IPS DF 6.9 (cell line): ENCODE results near the gene ARL14EPL.

Experiments used
- DNase-seq: peaks from one replicate; pipeline ENCODE4 v3.0.0-alpha.2; 2013; ENCODE audit warnings: low read depth, low spot score
- H3K27ac ChIP-seq: one replicate; pipeline ENCODE4 v1.5.1; 2013; ENCODE audit warnings: low read length, control low read depth
- H3K27me3 ChIP-seq: 2 replicates; pipeline ENCODE4 v1.6.1; 2013; ENCODE audit warnings: mild to moderate bottlenecking, low read length; ENCODE audit not compliant: control insufficient read depth, insufficient read depth
- H3K36me3 ChIP-seq: 2 replicates; pipeline ENCODE4 v1.6.1; 2013; ENCODE audit warnings: low read length; ENCODE audit not compliant: control insufficient read depth, insufficient read depth
- H3K4me1 ChIP-seq: 2 replicates; pipeline ENCODE4 v1.6.1; 2013; ENCODE audit warnings: low read length; ENCODE audit not compliant: control insufficient read depth, insufficient read depth
- H3K4me3 ChIP-seq: 2 replicates; pipeline ENCODE4 v1.5.1; 2013; ENCODE audit warnings: mild to moderate bottlenecking, low read length
- H3K9me3 ChIP-seq: 2 replicates; pipeline ENCODE4 v1.6.1; 2013; ENCODE audit warnings: low read length, inconsistent platforms; ENCODE audit not compliant: control insufficient read depth, insufficient read depth
- WGBS: extraction: QIAGEN DNeasy Blood & Tissue Kit; methylation state at CpG from one replicate; pipeline ENCODE4 v1.1.7; 2013; ENCODE audit warnings: mixed read lengths, missing lambda C conversion rate; ENCODE audit not compliant: insufficient read length, insufficient coverage; 5-methylcytosine and 5-hydroxymethylcytosine counted together

ARL14EPL gene

DNA sequence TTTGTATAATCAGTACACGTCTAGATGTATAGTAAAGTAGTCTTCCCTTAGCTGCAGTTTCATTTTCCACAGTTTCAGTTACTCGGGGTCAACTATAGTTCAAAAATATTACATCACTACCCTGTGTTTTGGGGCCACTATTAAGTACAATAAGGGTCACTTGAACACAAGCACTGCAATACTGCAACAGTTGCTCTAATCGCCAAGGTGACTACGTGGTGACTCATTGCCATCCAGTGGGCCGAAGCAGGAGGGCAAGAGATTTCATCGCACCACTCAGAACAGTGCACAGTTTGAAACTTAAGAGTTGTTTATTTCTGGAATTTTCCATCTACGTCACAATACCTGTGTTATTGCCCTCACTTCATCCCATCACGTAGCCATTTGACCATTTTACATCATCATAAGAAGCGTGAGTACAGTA lies at the start of gene ARL14EPL:
TSS of gene ARL14EPL (plus strand) at position 379 of the 424 bp plus-strand sequence. CDS start 18,994 bp downstream, outside the sequence.
- Histone ChIP-seq H3K4me3 (no peak within 1 kb of the TSS), H3K27ac (no peak within 1 kb of the TSS), H3K9me3 (no peaks in the 10 kb centered on the region), H3K36me3 (no peaks in the 10 kb centered on the region), H3K4me1 (no peaks in the 10 kb centered on the region), H3K27me3 (no peaks in the 10 kb centered on the region)
- no CpG with 5 or more reads among the region's 9 CpGs for WGBS
- DNase-seq: peak; percentile 9

DNA sequence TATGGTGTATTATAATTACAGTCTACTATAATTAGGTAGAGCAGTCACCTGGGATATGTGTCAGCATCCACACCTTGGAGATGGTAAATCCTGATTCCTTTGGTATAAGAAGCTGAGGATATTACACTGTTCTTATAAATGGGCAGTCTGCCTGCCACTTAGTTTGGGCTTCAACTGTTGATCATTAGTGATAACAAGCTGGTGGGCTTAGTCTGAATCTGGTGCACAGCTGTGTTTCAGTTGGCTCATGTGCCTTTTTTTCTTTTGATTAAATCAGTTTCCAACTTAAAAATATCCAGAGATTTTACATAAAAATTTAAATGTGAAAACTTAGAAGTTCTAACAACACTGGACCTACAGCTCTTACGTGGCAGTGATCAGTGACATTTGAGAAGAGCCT lies 48.8 kb upstream of the ARL14EPL start:
- no peaks in the 10 kb centered on the region for H3K9me3 ChIP-seq
- no CpG with 5 or more reads among the region's 1 CpG for WGBS
- H3K27me3 ChIP-seq: no peaks in the 10 kb centered on the region
- H3K4me1 ChIP-seq: no peaks in the 10 kb centered on the region
- no peak for DNase-seq
- no peaks in the 10 kb centered on the region for H3K36me3 ChIP-seq
- H3K4me3 ChIP-seq: no peak overlapping the region
- no peak overlapping the region for H3K27ac ChIP-seq

DNA sequence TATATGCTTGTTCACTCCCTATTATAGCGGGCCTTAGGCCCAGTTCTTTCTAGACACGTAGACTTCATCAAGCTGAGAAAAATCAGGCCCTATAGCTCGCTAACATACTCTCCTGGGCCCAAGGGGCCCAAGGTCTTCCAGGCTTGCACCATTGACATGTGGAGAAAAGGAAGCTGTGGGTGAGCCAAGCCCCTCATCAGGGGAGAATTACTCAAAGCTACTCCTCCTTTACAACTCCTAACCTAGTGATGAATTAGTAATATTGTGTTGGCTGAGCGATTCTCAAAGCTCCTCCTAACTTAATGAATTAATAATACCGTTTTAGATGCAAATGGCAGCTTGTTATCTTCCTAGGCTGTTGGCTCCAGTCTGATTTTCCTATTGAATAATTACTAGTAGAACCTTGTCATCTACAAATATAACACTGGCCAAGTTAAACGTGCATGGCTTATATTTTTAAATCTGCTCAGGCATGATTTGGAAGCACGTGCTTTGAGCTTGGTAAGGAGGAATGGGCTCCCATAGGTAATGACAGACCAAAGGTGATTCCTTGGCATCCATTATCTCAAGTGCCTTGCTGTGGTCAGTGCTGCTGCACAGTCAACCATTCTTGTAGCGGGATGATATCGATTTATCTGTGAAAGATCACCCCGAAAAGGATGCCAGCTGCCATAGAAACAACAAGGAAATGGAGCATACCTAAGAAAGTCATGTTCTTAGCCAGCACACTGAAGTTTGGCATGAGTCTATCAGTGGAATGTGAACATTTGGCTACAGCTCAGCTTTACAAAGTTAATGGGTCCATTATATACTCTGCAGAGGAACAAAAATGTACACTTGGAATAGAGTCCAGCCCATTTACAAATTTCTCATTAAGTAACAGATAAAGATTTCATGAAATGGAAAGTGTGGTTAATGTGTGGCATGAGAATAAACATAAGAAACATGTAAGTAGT lies 46.2 kb upstream of the ARL14EPL start:
- Histone ChIP-seq H3K27me3 (no peaks in the 10 kb centered on the region), H3K27ac (no peak overlapping the region), H3K36me3 (no peaks in the 10 kb centered on the region), H3K4me1 (no peaks in the 10 kb centered on the region), H3K9me3 (no peaks in the 10 kb centered on the region), H3K4me3 (no peak overlapping the region)
- DNase-seq: no peak
- no CpG with 5 or more reads among the region's 10 CpGs for WGBS

DNA sequence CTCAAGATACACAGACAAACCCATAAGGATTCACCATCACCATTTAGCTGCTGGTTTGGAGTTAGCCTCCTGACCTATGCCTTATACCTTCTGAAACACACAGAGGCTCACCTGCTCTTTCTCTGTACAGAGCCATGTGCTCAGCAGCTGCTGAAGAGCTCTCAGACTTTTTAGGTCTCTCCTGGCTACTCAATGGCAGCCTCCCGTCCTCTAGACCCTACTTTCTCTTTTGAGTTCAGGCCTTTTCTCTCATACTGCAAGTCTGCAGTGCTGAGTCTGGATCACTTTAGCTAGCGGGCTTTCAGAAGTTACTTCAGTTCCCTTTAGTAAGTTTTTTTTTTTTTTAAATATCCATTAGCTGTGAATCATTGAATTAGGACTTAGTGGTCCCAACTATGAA lies 44.3 kb upstream of the ARL14EPL start:
- H3K4me3 ChIP-seq: no peak overlapping the region
- no peak for DNase-seq
- H3K27ac ChIP-seq: no peak overlapping the region
- no peaks in the 10 kb centered on the region for H3K27me3 ChIP-seq
- H3K9me3 ChIP-seq: no peaks in the 10 kb centered on the region
- WGBS: no CpG with 5 or more reads among the region's 2 CpGs
- H3K4me1 ChIP-seq: no peaks in the 10 kb centered on the region
- H3K36me3 ChIP-seq: no peaks in the 10 kb centered on the region

DNA sequence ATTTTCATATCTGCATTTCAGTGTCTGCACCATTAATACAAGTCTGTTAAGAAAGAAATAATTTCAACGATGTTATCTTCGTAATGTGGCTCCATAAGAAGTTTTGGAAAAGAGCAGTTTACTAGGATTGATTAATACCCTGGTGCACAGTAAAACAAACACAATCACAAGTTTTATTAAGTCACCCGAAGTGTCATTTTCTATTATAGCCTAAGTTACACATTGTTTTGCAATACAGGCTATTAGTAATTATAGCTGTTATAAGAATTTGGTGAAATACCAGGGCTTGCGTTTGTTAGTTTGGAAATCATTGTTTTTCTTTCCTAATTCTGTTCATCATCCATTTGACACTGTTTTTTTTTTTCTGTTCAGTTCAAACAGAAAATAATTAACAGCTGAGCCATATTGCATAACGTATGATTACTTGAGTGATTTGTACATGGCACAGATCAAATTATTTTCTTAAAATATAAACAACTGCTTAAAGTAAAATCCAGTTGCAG lies 39.4 kb upstream of the ARL14EPL start:
- no peaks in the 10 kb centered on the region for H3K36me3 ChIP-seq
- H3K27me3 ChIP-seq: no peaks in the 10 kb centered on the region
- no CpG with 5 or more reads among the region's 5 CpGs for WGBS
- no peaks in the 10 kb centered on the region for H3K4me1 ChIP-seq
- no peak for DNase-seq
- no peak overlapping the region for H3K4me3 ChIP-seq
- no peaks in the 10 kb centered on the region for H3K9me3 ChIP-seq
- no peak overlapping the region for H3K27ac ChIP-seq

DNA sequence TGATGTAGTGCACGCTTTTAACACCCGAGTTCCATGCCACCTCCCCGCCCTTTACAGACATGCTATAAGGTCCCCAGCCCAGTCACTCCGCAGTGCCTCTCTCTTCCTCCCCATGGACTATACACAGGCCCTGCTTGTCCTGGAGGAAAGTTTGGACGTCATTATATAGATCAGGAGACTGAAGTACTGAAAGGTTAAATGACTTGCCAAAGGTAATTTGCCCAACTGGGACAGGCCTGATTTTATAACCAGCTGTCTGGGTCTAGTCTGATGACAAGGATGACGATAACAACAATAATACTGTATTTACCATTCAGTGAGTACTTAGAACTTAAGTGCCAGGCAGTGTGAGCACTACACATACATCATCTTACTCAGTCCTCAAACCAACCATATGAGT lies 36.9 kb upstream of the ARL14EPL start:
- Histone ChIP-seq H3K27ac (no peak overlapping the region), H3K36me3 (no peaks in the 10 kb centered on the region), H3K9me3 (no peaks in the 10 kb centered on the region), H3K4me3 (no peak overlapping the region), H3K4me1 (no peaks in the 10 kb centered on the region), H3K27me3 (no peaks in the 10 kb centered on the region)
- no peak for DNase-seq
- WGBS: no CpG with 5 or more reads among the region's 6 CpGs

DNA sequence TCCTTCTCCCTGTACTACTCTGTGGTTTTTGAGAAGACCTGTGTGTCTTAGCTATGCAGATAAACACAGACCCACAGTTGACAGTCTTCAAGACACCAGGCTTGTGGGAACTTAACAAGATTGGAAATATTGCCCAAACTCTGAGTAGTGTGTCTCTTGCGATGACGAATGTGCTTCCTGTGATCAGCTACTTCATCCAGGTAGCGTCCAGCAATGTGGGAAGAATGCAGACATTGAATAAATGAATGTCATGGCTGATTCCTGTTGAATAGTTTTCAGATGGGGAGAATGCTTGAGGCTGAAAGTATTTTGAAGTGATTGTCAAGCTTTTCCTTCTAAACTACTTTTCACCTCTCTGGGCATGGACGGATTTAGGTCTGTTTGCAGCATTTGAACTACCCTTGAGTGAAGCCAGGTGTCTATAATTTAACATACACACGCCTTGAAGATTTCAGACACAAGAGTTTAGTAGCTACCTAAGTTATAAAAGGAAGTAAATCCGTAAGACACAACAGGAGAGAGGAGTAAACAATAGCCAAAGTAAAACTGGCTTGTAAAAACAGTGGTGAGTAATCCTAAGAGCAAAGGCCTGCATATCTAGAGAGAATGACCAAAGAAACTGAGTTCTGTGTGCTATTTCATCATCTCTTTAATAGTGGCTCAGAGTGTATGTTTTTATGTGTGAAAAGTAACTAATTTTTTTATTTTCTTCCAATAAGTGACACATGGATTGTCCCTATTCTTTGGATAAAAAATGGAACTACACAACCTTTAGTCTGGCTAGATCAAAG lies 30.0 kb upstream of the ARL14EPL start:
- DNase-seq: no peak
- Histone ChIP-seq H3K9me3 (no peaks in the 10 kb centered on the region), H3K36me3 (no peaks in the 10 kb centered on the region), H3K4me3 (no peak overlapping the region), H3K27ac (no peak overlapping the region), H3K27me3 (no peaks in the 10 kb centered on the region), H3K4me1 (no peaks in the 10 kb centered on the region)
- no CpG with 5 or more reads among the region's 6 CpGs for WGBS

DNA sequence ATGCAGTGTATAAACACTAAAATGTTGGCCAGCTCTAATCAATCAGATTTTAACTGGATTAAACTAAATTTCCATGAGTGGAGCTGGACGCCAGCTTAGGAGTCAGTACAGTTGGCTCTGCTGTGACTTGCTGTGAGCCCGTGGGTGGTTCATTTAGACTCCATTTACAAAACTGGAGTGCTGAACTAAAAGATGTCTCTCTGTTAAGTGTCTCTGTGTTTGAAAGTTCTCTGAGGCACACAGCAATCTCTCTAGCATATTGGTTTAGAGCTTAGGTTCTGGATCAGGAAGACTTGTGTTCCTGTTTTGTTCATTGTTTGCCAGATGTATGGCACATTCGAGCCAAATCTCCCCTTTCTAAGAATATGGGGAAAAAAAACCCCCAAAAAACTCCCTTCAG lies 28.0 kb upstream of the ARL14EPL start:
- no CpG with 5 or more reads among the region's 3 CpGs for WGBS
- Histone ChIP-seq H3K4me3 (no peak overlapping the region), H3K27me3 (no peaks in the 10 kb centered on the region), H3K9me3 (no peaks in the 10 kb centered on the region), H3K36me3 (no peaks in the 10 kb centered on the region), H3K4me1 (no peaks in the 10 kb centered on the region), H3K27ac (no peak overlapping the region)
- no peak for DNase-seq

DNA sequence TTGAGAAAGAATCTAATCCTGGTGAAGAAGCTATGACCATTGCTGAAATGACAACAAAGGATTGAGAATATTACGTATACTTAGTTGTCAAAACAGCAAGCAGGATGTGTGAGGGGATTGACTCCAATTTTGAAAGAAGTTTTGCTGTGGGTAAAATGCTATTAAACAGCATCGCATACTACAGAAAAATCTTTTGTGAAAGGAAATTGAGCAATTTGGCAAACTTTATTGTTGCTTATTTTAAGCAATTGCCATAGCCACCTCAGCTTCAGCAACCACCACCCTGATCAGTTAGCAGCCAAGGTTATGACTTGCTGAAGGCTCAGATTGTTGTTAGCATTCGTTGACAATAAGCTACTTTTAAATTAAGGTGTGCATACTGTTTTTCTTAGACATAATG lies 22.5 kb upstream of the ARL14EPL start:
- H3K27me3 ChIP-seq: no peaks in the 10 kb centered on the region
- H3K9me3 ChIP-seq: no peaks in the 10 kb centered on the region
- H3K4me3 ChIP-seq: no peak overlapping the region
- H3K4me1 ChIP-seq: no peaks in the 10 kb centered on the region
- no CpG with 5 or more reads among the region's 3 CpGs for WGBS
- DNase-seq: no peak
- H3K36me3 ChIP-seq: no peaks in the 10 kb centered on the region
- no peak overlapping the region for H3K27ac ChIP-seq

DNA sequence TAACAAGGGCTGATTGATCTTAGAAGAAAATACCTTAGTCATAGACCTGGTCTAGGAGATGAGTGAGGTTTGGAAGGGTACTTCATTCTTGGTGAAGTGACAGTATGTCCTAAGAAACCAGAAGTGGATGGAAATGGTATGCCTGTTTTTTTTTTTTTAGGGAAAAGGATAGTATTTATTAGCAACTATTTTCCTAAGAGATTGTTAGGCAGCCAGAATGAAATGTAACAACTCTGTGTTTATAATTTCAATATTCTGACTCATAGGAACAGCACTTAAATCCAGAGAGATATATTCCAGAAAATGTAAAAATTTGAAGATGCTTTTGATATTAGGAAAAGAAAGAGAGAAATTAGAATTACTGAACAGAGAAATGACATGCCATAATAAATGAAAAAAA lies 21.2 kb upstream of the ARL14EPL start:
- Histone ChIP-seq H3K36me3 (no peaks in the 10 kb centered on the region), H3K27me3 (no peaks in the 10 kb centered on the region), H3K4me3 (no peak overlapping the region), H3K27ac (no peak overlapping the region), H3K4me1 (no peaks in the 10 kb centered on the region), H3K9me3 (no peaks in the 10 kb centered on the region)
- DNase-seq: no peak
